Ectodermal cell (in vitro differentiated cells): Measurements from ENCODE around the gene CLDN16.

ENCODE experiments used
- H3K27ac ChIP-seq: 2 replicates; pipeline ENCODE4 v1.7.0; 2013; ENCODE audit warnings: mild to moderate bottlenecking, low read depth, low read length; ENCODE audit not compliant: insufficient read depth, poor library complexity, severe bottlenecking
- H3K27me3 ChIP-seq: 2 replicates; pipeline ENCODE4 v1.7.0; 2013; ENCODE audit warnings: mild to moderate bottlenecking, low read length; ENCODE audit not compliant: insufficient read depth, control insufficient read depth, poor library complexity, severe bottlenecking
- H3K36me3 ChIP-seq: one replicate; pipeline ENCODE4 v1.7.0; 2013; ENCODE audit warnings: low read length; ENCODE audit not compliant: control insufficient read depth, insufficient read depth
- H3K4me1 ChIP-seq: one replicate; pipeline ENCODE4 v1.7.0; 2013; ENCODE audit warnings: low read length; ENCODE audit not compliant: control insufficient read depth, insufficient read depth
- H3K4me3 ChIP-seq: 2 replicates; pipeline ENCODE4 v1.7.0; 2013; ENCODE audit warnings: low read depth, low read length, control low read depth; ENCODE audit not compliant: insufficient read depth
- H3K9me3 ChIP-seq: 2 replicates; pipeline ENCODE4 v1.7.0; 2013; ENCODE audit warnings: mild to moderate bottlenecking, low read length, moderate library complexity; ENCODE audit not compliant: control insufficient read depth
- WGBS, 2 experiments: methylation state at CpG; one replicate each; pipeline ENCODE4 v1.1.7; 2013; ENCODE audit warnings: missing lambda C conversion rate in 2 of 2; 5-methylcytosine and 5-hydroxymethylcytosine counted together

Gene CLDN16

GRCh38 chr3:190378240-190378891, 9.6 kb upstream of the CLDN16 start:
- Histone ChIP-seq H3K36me3 (no peaks in the 10 kb centered on the region), H3K9me3 (no peaks in the 10 kb centered on the region), H3K27me3 (no peaks in the 10 kb centered on the region), H3K4me3 (no peak overlapping the region), H3K27ac (no peak overlapping the region), H3K4me1 (no peaks in the 10 kb centered on the region)
- WGBS, 2 experiments, result 92 to 95% methylated on average over 5 of the region's 6 CpGs

DNA sequence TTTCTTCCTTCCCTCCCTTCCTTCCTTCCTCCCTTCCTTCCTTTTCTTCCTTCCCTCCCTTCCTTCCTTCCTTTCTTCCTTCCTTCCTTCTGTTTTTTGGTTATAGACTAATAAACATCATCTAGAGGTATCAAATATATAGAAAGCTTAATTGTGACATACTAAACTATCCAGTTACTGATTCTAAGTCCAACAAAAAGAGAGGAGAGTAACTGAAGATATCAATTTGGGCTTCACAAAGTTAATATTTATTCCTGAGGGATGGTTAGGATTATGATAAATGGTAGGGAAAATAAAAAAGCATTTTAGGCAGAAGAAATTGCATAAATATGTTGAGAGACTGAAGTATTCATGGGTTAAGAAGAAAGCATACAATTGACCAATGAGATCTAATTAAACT, 7.8 kb upstream of the CLDN16 start:
- no peaks in the 10 kb centered on the region for H3K9me3 ChIP-seq
- H3K4me3 ChIP-seq, result no peak overlapping the region
- H3K4me1 ChIP-seq, result no peaks in the 10 kb centered on the region
- no peaks in the 10 kb centered on the region for H3K27me3 ChIP-seq
- H3K27ac ChIP-seq, result no peak overlapping the region
- H3K36me3 ChIP-seq, result no peaks in the 10 kb centered on the region

DNA sequence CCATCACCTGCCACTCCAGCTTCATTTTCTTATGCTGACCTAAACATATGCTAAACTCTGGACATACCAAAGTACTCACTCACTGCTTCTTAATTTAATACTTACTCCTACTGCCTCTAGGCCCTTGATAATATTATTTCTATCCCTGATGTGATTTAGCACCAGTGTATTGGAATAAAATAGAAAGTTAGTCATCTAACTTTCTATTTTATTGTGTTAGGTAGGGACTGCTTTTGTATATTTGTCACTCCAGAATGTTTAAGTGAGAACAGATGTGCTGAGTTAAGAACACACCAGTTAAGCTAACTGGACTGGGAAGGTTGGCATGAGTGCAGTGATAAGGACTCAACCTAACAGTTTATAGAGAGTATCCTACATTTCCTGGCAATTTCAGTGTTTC, 6.5 kb upstream of the CLDN16 start:
- Histone ChIP-seq H3K4me3 (no peak overlapping the region), H3K36me3 (no peaks in the 10 kb centered on the region), H3K27ac (no peak overlapping the region), H3K27me3 (no peaks in the 10 kb centered on the region), H3K9me3 (no peaks in the 10 kb centered on the region), H3K4me1 (no peaks in the 10 kb centered on the region)

DNA sequence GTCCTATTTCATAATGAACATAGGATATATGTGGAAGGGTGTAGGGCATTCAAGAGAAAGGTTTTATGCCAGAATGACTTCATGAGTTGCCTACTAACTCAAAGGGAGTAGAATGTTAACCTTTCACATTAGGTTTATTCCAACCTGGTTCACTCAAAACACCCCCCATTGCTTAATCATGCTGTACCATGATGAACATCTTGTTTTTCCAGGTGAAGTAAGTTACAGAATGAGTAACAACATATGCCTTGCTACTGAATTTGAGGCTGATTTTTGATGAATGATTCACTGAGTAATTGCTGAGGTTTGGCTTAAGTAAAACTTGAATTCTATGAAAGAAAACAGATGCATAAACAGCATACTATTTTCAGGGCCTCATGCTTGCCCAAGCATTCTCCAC, 5.9 kb upstream of the CLDN16 start:
- Histone ChIP-seq H3K9me3 (no peaks in the 10 kb centered on the region), H3K36me3 (no peaks in the 10 kb centered on the region), H3K4me3 (no peak overlapping the region), H3K4me1 (no peaks in the 10 kb centered on the region), H3K27ac (no peak overlapping the region), H3K27me3 (no peaks in the 10 kb centered on the region)

- 68 to 73% methylated on average over 2 of the region's 2 CpGs for WGBS, 2 experiments
- Histone ChIP-seq H3K27me3 (no peaks in the 10 kb centered on the region), H3K9me3 (no peaks in the 10 kb centered on the region), H3K4me1 (no peaks in the 10 kb centered on the region), H3K4me3 (no peak overlapping the region), H3K27ac (no peak overlapping the region), H3K36me3 (no peaks in the 10 kb centered on the region)
These were observed 3.6 kb upstream of the CLDN16 start for GRCh38 chr3:190384309-190384756.

DNA sequence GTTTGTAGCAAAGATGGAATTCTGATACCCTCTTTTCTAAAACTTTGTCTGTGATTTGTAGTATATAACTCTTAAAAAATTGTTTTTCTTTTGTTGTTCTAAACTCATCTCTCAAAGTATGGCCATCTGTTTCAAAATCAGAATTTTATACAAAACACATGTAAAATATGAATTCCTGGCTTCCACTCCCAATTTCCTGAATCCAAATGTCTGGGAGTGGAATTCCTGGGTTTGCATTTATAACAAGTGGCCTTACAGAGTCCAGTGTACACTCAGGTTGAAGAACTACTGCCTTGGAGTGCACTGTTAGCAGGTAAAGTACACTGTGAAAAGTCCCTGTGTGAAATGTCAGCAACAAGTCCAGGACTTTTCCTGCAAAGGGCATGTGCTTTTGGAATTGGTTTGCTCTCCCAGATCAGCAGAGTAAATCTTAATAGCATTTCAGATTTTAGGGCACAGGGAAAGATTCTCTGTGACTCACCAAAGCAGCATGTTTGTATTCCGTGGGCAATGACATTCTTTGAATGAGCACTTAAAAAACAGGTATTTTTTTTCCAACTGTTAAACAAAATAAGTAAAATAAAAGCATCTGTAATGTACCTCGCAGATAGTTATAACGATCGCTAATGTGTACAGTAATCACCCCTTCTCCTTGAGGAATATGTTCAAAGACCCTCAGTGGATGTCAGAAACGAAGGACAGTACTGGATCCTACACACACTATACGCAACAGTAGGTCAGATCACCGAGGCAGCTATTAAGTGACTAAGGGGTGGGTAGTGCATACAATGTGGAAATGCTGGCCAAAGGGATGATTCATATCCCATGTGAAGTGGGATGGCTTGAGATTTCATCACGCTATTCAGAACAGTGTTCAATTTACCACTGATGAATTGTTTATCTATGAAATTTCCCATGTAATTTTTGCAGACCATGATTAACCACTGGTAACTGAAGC, 2.0 kb upstream of the CLDN16 start:
- no peaks in the 10 kb centered on the region for H3K9me3 ChIP-seq
- no peaks in the 10 kb centered on the region for H3K36me3 ChIP-seq
- H3K4me1 ChIP-seq, result no peaks in the 10 kb centered on the region
- no peaks in the 10 kb centered on the region for H3K27me3 ChIP-seq
- no peak overlapping the region for H3K27ac ChIP-seq
- WGBS, 2 experiments, result 74 to 80% methylated on average over 8 of the region's 8 CpGs
- H3K4me3 ChIP-seq, result no peak overlapping the region

DNA sequence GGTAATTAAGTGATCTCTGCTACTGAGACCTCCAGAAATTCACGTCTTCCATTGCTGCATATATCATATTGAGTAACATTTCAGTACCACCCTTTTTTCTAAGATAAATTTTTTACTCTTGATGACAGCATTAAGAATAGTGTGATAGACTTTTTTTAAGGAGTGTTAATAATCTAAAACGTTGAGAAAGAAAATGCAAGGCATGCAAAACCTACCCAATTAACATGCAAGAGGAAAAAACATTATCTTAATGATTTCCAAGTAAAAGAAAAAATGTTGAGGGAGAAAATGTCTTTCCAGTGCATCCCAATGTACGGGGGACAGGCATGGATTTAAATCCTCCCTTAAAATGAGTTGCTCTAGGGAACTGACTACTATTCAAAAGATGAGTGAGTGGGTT, 740 bp downstream of the CLDN16 start:
- no peak overlapping the region for H3K4me3 ChIP-seq
- no peaks in the 10 kb centered on the region for H3K36me3 ChIP-seq
- H3K9me3 ChIP-seq, result no peaks in the 10 kb centered on the region
- H3K27me3 ChIP-seq, result no peaks in the 10 kb centered on the region
- no peaks in the 10 kb centered on the region for H3K4me1 ChIP-seq
- no peak overlapping the region for H3K27ac ChIP-seq
- 69 to 71% methylated on average over 2 to 3 of the region's 3 CpGs for WGBS, 2 experiments

DNA sequence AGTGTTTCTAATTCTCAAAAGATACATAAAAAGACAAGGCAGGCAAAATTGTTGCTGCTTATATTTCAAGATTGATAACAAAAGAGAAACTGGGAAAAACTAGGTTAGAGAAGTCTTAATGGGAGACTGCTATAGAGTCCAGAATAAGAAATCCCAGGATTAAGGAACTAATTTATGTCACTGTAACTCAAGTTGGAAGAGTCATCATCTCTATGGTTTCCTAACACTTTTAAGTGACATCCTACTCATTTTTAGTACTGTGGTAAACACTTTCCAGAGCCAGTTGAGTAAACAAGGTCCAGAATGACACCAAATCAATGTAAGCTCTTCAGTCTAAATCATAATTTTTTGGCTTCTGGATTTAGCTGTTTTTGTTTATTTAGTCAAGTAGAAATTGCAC, 8.0 kb downstream of the CLDN16 start:
- Histone ChIP-seq H3K4me3 (no peak overlapping the region), H3K27me3 (no peaks in the 10 kb centered on the region), H3K36me3 (no peaks in the 10 kb centered on the region), H3K9me3 (no peaks in the 10 kb centered on the region), H3K4me1 (no peaks in the 10 kb centered on the region), H3K27ac (no peak overlapping the region)

- Histone ChIP-seq H3K4me1 (no peaks in the 10 kb centered on the region), H3K36me3 (no peaks in the 10 kb centered on the region), H3K27ac (no peak overlapping the region), H3K4me3 (no peak overlapping the region), H3K9me3 (no peaks in the 10 kb centered on the region), H3K27me3 (no peaks in the 10 kb centered on the region)
- WGBS, 2 experiments, result 91 to 92% methylated on average over 4 of the region's 4 CpGs
These were observed 9.9 kb downstream of the CLDN16 start for GRCh38 chr3:190397889-190398288.

GRCh38 chr3:190399677-190400076, 11.7 kb downstream of the CLDN16 start:
- H3K9me3 ChIP-seq, result no peaks in the 10 kb centered on the region
- no peak overlapping the region for H3K27ac ChIP-seq
- no peaks in the 10 kb centered on the region for H3K36me3 ChIP-seq
- H3K27me3 ChIP-seq, result no peaks in the 10 kb centered on the region
- WGBS, 2 experiments, result 92 to 96% methylated on average over 8 of the region's 8 CpGs
- H3K4me3 ChIP-seq, result no peak overlapping the region
- H3K4me1 ChIP-seq, result no peaks in the 10 kb centered on the region
